ENCODE results near the gene IGFALS.

GRCh38 chr16:1786242-1787055, 7.1 kb downstream of the IGFALS start:
- TF ChIP-seq CTCF (IDR thresholded peaks at IDR 0.05) (no peak), POLR2A (IDR thresholded peaks at IDR 0.05) (no peak)

All from esophagus squamous epithelium (tissue), 4 donors.